ENCODE results near the gene MARK1.

DNA sequence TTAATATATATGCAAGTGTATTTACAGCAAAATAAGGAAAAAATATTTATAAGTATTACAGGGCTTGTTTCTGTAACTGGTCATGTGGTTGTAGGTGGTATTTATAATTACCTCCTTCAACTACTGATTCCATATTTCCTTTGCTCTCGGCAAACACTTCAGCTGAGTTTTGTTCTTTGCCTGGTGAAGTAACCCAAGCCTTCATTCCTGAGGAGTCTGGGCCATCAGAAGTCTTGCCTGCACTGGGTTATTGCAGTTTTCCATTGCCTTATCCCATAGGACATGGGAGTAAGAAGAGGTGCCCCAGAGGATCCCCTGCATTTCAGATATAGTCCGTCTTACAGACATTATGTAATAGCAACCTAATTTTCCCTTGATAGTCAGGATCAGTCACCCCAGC, 23.8 kb downstream of the MARK1 start:
- TF ChIP-seq ARHGAP35 (IDR thresholded peaks at IDR 0.05; ENCODE audit: partially characterized antibody): no peak
- TF ChIP-seq, protein P1, sequence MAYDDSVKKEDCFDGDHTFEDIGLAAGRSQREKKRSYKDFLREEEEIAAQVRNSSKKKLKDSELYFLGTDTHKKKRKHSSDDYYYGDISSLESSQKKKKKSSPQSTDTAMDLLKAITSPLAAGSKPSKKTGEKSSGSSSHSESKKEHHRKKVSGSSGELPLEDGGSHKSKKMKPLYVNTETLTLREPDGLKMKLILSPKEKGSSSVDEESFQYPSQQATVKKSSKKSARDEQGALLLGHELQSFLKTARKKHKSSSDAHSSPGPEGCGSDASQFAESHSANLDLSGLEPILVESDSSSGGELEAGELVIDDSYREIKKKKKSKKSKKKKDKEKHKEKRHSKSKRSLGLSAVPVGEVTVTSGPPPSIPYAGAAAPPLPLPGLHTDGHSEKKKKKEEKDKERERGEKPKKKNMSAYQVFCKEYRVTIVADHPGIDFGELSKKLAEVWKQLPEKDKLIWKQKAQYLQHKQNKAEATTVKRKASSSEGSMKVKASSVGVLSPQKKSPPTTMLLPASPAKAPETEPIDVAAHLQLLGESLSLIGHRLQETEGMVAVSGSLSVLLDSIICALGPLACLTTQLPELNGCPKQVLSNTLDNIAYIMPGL (CRISPR knock-in tag; IDR thresholded peaks at IDR 0.05): no peak
- no peak for TF ChIP-seq KDM2B (CRISPR knock-in tag; IDR thresholded peaks at IDR 0.05)
- TF ChIP-seq, protein P2, sequence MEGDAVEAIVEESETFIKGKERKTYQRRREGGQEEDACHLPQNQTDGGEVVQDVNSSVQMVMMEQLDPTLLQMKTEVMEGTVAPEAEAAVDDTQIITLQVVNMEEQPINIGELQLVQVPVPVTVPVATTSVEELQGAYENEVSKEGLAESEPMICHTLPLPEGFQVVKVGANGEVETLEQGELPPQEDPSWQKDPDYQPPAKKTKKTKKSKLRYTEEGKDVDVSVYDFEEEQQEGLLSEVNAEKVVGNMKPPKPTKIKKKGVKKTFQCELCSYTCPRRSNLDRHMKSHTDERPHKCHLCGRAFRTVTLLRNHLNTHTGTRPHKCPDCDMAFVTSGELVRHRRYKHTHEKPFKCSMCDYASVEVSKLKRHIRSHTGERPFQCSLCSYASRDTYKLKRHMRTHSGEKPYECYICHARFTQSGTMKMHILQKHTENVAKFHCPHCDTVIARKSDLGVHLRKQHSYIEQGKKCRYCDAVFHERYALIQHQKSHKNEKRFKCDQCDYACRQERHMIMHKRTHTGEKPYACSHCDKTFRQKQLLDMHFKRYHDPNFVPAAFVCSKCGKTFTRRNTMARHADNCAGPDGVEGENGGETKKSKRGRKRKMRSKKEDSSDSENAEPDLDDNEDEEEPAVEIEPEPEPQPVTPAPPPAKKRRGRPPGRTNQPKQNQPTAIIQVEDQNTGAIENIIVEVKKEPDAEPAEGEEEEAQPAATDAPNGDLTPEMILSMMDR (IDR thresholded peaks at IDR 0.05 in 2 of 3, conservative IDR thresholded peaks at IDR 0.05 in 1 of 3; ENCODE audit: insufficient read depth in 2 of 3, low read depth in 1 of 3, low read length in 3 of 3): no peak
- TF ChIP-seq, protein P3, sequence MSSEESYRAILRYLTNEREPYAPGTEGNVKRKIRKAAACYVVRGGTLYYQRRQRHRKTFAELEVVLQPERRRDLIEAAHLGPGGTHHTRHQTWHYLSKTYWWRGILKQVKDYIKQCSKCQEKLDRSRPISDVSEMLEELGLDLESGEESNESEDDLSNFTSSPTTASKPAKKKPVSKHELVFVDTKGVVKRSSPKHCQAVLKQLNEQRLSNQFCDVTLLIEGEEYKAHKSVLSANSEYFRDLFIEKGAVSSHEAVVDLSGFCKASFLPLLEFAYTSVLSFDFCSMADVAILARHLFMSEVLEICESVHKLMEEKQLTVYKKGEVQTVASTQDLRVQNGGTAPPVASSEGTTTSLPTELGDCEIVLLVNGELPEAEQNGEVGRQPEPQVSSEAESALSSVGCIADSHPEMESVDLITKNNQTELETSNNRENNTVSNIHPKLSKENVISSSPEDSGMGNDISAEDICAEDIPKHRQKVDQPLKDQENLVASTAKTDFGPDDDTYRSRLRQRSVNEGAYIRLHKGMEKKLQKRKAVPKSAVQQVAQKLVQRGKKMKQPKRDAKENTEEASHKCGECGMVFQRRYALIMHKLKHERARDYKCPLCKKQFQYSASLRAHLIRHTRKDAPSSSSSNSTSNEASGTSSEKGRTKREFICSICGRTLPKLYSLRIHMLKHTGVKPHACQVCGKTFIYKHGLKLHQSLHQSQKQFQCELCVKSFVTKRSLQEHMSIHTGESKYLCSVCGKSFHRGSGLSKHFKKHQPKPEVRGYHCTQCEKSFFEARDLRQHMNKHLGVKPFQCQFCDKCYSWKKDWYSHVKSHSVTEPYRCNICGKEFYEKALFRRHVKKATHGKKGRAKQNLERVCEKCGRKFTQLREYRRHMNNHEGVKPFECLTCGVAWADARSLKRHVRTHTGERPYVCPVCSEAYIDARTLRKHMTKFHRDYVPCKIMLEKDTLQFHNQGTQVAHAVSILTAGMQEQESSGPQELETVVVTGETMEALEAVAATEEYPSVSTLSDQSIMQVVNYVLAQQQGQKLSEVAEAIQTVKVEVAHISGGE (CRISPR knock-in tag; IDR thresholded peaks at IDR 0.05): no peak
- TF ChIP-seq, protein P4, sequence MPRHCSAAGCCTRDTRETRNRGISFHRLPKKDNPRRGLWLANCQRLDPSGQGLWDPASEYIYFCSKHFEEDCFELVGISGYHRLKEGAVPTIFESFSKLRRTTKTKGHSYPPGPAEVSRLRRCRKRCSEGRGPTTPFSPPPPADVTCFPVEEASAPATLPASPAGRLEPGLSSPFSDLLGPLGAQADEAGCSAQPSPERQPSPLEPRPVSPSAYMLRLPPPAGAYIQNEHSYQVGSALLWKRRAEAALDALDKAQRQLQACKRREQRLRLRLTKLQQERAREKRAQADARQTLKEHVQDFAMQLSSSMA (CRISPR knock-in tag; IDR thresholded peaks at IDR 0.05): no peak
- no peak for TF ChIP-seq ESRRA (IDR thresholded peaks at IDR 0.05; ENCODE audit: borderline replicate concordance, low read depth)
- TF ChIP-seq ZNF239 (CRISPR knock-in tag; IDR thresholded peaks at IDR 0.05): no peak
- no peak for TF ChIP-seq RCOR1 (IDR thresholded peaks at IDR 0.05; ENCODE audit: borderline replicate concordance in 1 of 2, low read depth in 2 of 2, low read length in 2 of 2)
- no peak for TF ChIP-seq FIP1L1 (IDR thresholded peaks at IDR 0.05; ENCODE audit: low read depth, low read length, poor library complexity, severe bottlenecking)
- TF ChIP-seq, protein P5, sequence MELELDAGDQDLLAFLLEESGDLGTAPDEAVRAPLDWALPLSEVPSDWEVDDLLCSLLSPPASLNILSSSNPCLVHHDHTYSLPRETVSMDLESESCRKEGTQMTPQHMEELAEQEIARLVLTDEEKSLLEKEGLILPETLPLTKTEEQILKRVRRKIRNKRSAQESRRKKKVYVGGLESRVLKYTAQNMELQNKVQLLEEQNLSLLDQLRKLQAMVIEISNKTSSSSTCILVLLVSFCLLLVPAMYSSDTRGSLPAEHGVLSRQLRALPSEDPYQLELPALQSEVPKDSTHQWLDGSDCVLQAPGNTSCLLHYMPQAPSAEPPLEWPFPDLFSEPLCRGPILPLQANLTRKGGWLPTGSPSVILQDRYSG (tag; conservative IDR thresholded peaks at IDR 0.05; ENCODE audit: low read depth): no peak

Measured in K562 (cell line).